H1 (cell line): Measurements from ENCODE around the gene ZNF786. TPM values are rescaled to one million over a fixed set of nuclear protein-coding genes. Genes with fewer than 3 reads are reported as not detected.

Experiments used
- CTCF ChIA-PET: fragments of 300-600 bp; sonication (Branson Sonifier 250); formaldehyde crosslinking; loops from one replicate; lab custom pipeline; 2021; ENCODE audit not compliant: partially characterized antibody; lab: Charles Lee
- POLR2A ChIA-PET: fragments of 300-600 bp; sonication (Branson Sonifier 250); formaldehyde crosslinking; loops from one replicate; lab custom pipeline; 2021; ENCODE audit warnings: inconsistent platforms; ENCODE audit not compliant: partially characterized antibody; lab: Charles Lee
- DNase-seq, 2 experiments: peaks; one replicate each; pipeline versions ENCODE4 v3.0.0 to v3.0.0-alpha.2; 2010 to 2022; ENCODE audit warnings: low spot score in 2 of 2, low read depth in 1 of 2, mixed read lengths in 1 of 2
- FAIRE-seq: peaks from 2 replicates; lab custom pipeline; 2011; peaks lifted over from hg19 to GRCh38; lab: Jason Lieb, UNC
- H2AFZ ChIP-seq: 2 replicates; pipeline ENCODE4 v1.8.1; 2012; ENCODE audit warnings: low read length, inconsistent platforms
- H2AK5ac ChIP-seq: 2 replicates; pipeline ENCODE4 v1.6.1; 2013; ENCODE audit warnings: low read depth, low read length
- H2BK120ac ChIP-seq: replicated peaks from 2 replicates; pipeline ENCODE3; 2013; ENCODE audit warnings: low read depth, low read length, inconsistent platforms
- H2BK12ac ChIP-seq: 2 replicates; pipeline ENCODE4 v1.6.1; 2013; ENCODE audit warnings: low read depth, low read length
- H2BK15ac ChIP-seq: 2 replicates; pipeline ENCODE4 v1.6.1; 2013; ENCODE audit warnings: low read length
- H2BK20ac ChIP-seq: 2 replicates; pipeline ENCODE4 v1.6.1; 2013; ENCODE audit warnings: low read length
- H2BK5ac ChIP-seq: 2 replicates; pipeline ENCODE4 v1.6.1; 2013; ENCODE audit warnings: low read depth, low read length
- H3K14ac ChIP-seq: 2 replicates; pipeline ENCODE4 v1.6.1; 2013; ENCODE audit warnings: inconsistent platforms; ENCODE audit not compliant: insufficient read length
- H3K18ac ChIP-seq: 2 replicates; pipeline ENCODE4 v1.6.1; 2013; ENCODE audit warnings: low read length; ENCODE audit errors: extremely low read depth
- H3K23ac ChIP-seq: 2 replicates; pipeline ENCODE4 v1.6.1; 2013; ENCODE audit warnings: inconsistent platforms; ENCODE audit not compliant: insufficient read length
- H3K23me2 ChIP-seq: 2 replicates; pipeline ENCODE4 v1.6.1; 2013; ENCODE audit warnings: low read depth, low read length
- H3K27ac ChIP-seq: 2 replicates; pipeline ENCODE4 v1.6.1; 2011; ENCODE audit warnings: low read depth, low read length, inconsistent platforms
- H3K27me3 ChIP-seq, 4 experiments: replicated peaks in 1 of 4; 1 replicate in 1 of 4; 2 replicates in 3 of 4; pipeline versions ENCODE4 v1.6.1 to v1.8.1; 2011 to 2013; ENCODE audit warnings: low read length in 3 of 4, mild to moderate bottlenecking in 3 of 4, inconsistent platforms in 2 of 4, mixed read lengths in 2 of 4, moderate library complexity in 1 of 4; ENCODE audit not compliant: control insufficient read depth in 3 of 4, insufficient read depth in 3 of 4; ENCODE audit errors: extremely low read depth in 1 of 4
- H3K36me3 ChIP-seq, 4 experiments: 2 replicates each; pipeline versions ENCODE4 v1.6.1 to v1.8.1; 2011 to 2013; ENCODE audit warnings: mild to moderate bottlenecking in 4 of 4, low read length in 3 of 4, moderate library complexity in 2 of 4, control low read depth in 1 of 4, inconsistent platforms in 1 of 4; ENCODE audit not compliant: insufficient read depth in 4 of 4, control insufficient read depth in 2 of 4
- H3K4ac ChIP-seq: replicated peaks from 2 replicates; pipeline ENCODE3; 2013; ENCODE audit warnings: low read length, low read depth, mixed read lengths, inconsistent platforms; ENCODE audit not compliant: insufficient read length
- H3K4me1 ChIP-seq, 4 experiments: replicated peaks in 1 of 4; 1 replicate in 1 of 4; 2 replicates in 3 of 4; pipeline versions ENCODE4 v1.6.1 to v1.8.1; 2011 to 2013; ENCODE audit warnings: low read length in 3 of 4, inconsistent platforms in 2 of 4, mixed read lengths in 1 of 4; ENCODE audit not compliant: insufficient read depth in 4 of 4, control insufficient read depth in 3 of 4
- H3K4me2 ChIP-seq, 2 experiments: 2 replicates each; pipeline versions ENCODE4 v1.6.1 to v1.8.1; 2011 to 2013; ENCODE audit warnings: low read depth in 2 of 2, low read length in 2 of 2, control low read depth in 1 of 2, inconsistent platforms in 1 of 2, mild to moderate bottlenecking in 1 of 2; ENCODE audit not compliant: insufficient read depth in 1 of 2
- H3K4me3 ChIP-seq, 4 experiments: fragments of 200-600, 300-600 bp in 1 of 4; sonication (generic), shearing (Covaris generic), sonication (Bioruptor Twin) in 1 of 4; 2 replicates each; pipeline versions ENCODE4 v1.5.1 to v1.8.1; 2011 to 2016; ENCODE audit warnings: low read length in 4 of 4, low read depth in 3 of 4, control low read depth in 2 of 4, inconsistent platforms in 2 of 4, mild to moderate bottlenecking in 2 of 4, mixed read lengths in 1 of 4, moderate library complexity in 1 of 4; ENCODE audit not compliant: insufficient read depth in 2 of 4; ENCODE audit errors: extremely low read depth in 1 of 4
- H3K56ac ChIP-seq: replicated peaks from 2 replicates; pipeline ENCODE3; 2013; ENCODE audit warnings: low read depth, mild to moderate bottlenecking, mixed read lengths, low read length, inconsistent platforms; ENCODE audit not compliant: insufficient read length
- H3K79me1 ChIP-seq: 2 replicates; pipeline ENCODE4 v1.6.1; 2013; ENCODE audit warnings: low read depth, low read length, control low read depth
- H3K79me2 ChIP-seq, 2 experiments: 2 replicates each; pipeline versions ENCODE4 v1.6.1 to v1.8.1; 2012 to 2013; ENCODE audit warnings: low read length in 2 of 2, mild to moderate bottlenecking in 2 of 2, inconsistent platforms in 1 of 2; ENCODE audit not compliant: insufficient read depth in 2 of 2, control insufficient read depth in 1 of 2
- H3K9ac ChIP-seq, 4 experiments: replicated peaks in 1 of 4; 1 replicate in 1 of 4; 2 replicates in 3 of 4; pipeline versions ENCODE4 v1.6.1 to v1.8.1; 2011 to 2013; ENCODE audit warnings: low read depth in 3 of 4, low read length in 3 of 4, control low read depth in 2 of 4, mild to moderate bottlenecking in 2 of 4, moderate library complexity in 2 of 4, inconsistent platforms in 1 of 4; ENCODE audit errors: extremely low read depth in 1 of 4
- H3K9me3 ChIP-seq, 2 experiments: 2 replicates each; pipeline versions ENCODE4 v1.6.1 to v1.8.1; 2012 to 2013; ENCODE audit warnings: mild to moderate bottlenecking in 2 of 2, moderate library complexity in 2 of 2, control low read depth in 1 of 2, inconsistent platforms in 1 of 2, low read depth in 1 of 2, low read length in 1 of 2, mixed read lengths in 1 of 2; ENCODE audit not compliant: insufficient read depth in 2 of 2
- H4K20me1 ChIP-seq, 2 experiments: replicated peaks in 1 of 2; 2 replicates each; pipeline versions ENCODE3 to v1.8.1; 2011 to 2013; ENCODE audit warnings: inconsistent platforms in 2 of 2, low read length in 2 of 2, mild to moderate bottlenecking in 1 of 2; ENCODE audit not compliant: insufficient read depth in 2 of 2, control insufficient read depth in 1 of 2
- H4K5ac ChIP-seq: 2 replicates; pipeline ENCODE4 v1.6.1; 2013; ENCODE audit warnings: low read length, low read depth, mixed read lengths, inconsistent platforms; ENCODE audit not compliant: insufficient read length
- H4K8ac ChIP-seq: 2 replicates; pipeline ENCODE4 v1.8.0; 2013; ENCODE audit warnings: mild to moderate bottlenecking, moderate library complexity, low read length, inconsistent platforms; ENCODE audit not compliant: insufficient read depth; ENCODE audit errors: extremely low read depth
- H4K91ac ChIP-seq: replicated peaks from 2 replicates; pipeline ENCODE3; 2013; ENCODE audit warnings: low read length, mixed read lengths, inconsistent platforms; ENCODE audit not compliant: insufficient read length
- MAFK ChIP-seq: IDR thresholded peaks from 2 replicates; pipeline ENCODE4 v1.6.1; 2012; ENCODE audit warnings: low read depth, mild to moderate bottlenecking, improper control_type of control experiment, low read length
- NRF1 ChIP-seq: IDR thresholded peaks from 2 replicates; pipeline ENCODE4 v1.6.1; 2011; ENCODE audit warnings: mild to moderate bottlenecking, low read depth, low read length, improper control_type of control experiment
- WGBS, 2 experiments: shearing (Covaris generic) in 1 of 2; methylation state at CpG; one replicate each; pipeline versions ENCODE4 v1.1.6 to v1.1.7; 2013 to 2015; ENCODE audit warnings: low lambda C conversion rate in 2 of 2, mixed read lengths in 2 of 2, inconsistent platforms in 1 of 2, low coverage in 1 of 2, missing lambda C conversion rate in 1 of 2; ENCODE audit not compliant: insufficient replicate concordance in 2 of 2, insufficient coverage in 1 of 2, insufficient read length in 1 of 2; ENCODE audit errors: extremely low coverage in 1 of 2, missing lambda C conversion rate in 1 of 2; 5-methylcytosine and 5-hydroxymethylcytosine counted together
- polyA plus RNA-seq, 7 experiments: library from polyadenylated mRNA; depleted of rRNA in 3 of 7; stranded (reverse) in 5 of 7; unstranded in 2 of 7; fragments of >200 nt in 5 of 7; fragments of 200-250 nt in 2 of 7; gene quantifications; 1 replicate in 5 of 7; 2 replicates in 1 of 7; 4 replicates in 1 of 7; pipeline versions ENCODE4 v1.2.1 to v1.2.3, GENCODE V29; 2011 to 2013; ENCODE audit warnings: missing spikeins in 2 of 7, mixed read lengths in 2 of 7
- total RNA-seq: library from RNA; stranded (reverse); fragmentation: NEBNext Ultra II Directional; extraction: Animal tissue kit (Norgen Biotek cat#: 25700); gene quantifications from 2 replicates; pipeline ENCODE4 v1.2.1, GENCODE V29; 2021

The ZNF786 gene
- total and polyA plus RNA-seq, 2 of the 8 experiments (the other 6 are each of a cell fraction or from before 2014, with no cell fraction given): 7.7 to 16.3 TPM

GRCh38 chr7:149053384-149053783, 37.1 kb downstream of the ZNF786 start:
- FAIRE-seq (no peak), DNase-seq (no peak)
- no peak overlapping the region for H2BK15ac ChIP-seq
- no peak overlapping the region for H4K91ac ChIP-seq
- H3K9ac ChIP-seq: no peak overlapping the region
- no peaks in the 10 kb centered on the region for H3K9me3 ChIP-seq
- H2BK120ac ChIP-seq: no peak overlapping the region
- H3K18ac ChIP-seq: no peak overlapping the region
- 75% methylated on average over 1 of the region's 1 CpG; no CpG with 5 or more reads in 1 of the 2 experiments for WGBS, 2 experiments
- ChIA-PET POLR2A (interaction anchor here (0.7 to 1.5 kb wide), 2 partner anchors 11 to 26 kb away, joined by 3 to 10 read pairs; no protein-coding TSS in a partner anchor), CTCF (interaction anchor here (2.5 kb wide), 1 partner anchor 46 kb away, joined by 8 read pairs; no protein-coding TSS in a partner anchor)
- H3K27me3 ChIP-seq: no peaks in the 10 kb centered on the region
- no peak overlapping the region for H4K5ac ChIP-seq
- no peaks in the 10 kb centered on the region for H4K20me1 ChIP-seq
- H3K14ac ChIP-seq: no peak overlapping the region
- no peaks in the 10 kb centered on the region for H3K79me1 ChIP-seq
- H4K8ac ChIP-seq: no peak overlapping the region
- no peak overlapping the region for H2BK20ac ChIP-seq
- no peak overlapping the region for H3K4me3 ChIP-seq
- no peak overlapping the region for H3K27ac ChIP-seq
- no peak overlapping the region for H2BK12ac ChIP-seq
- H2BK5ac ChIP-seq: no peak overlapping the region
- no peaks in the 10 kb centered on the region for H3K36me3 ChIP-seq
- H3K56ac ChIP-seq: no peak overlapping the region
- H3K4ac ChIP-seq: no peak overlapping the region
- no peak overlapping the region for H2AK5ac ChIP-seq
- no peak overlapping the region for H3K4me2 ChIP-seq
- H3K23ac ChIP-seq: no peak overlapping the region
- no peaks in the 10 kb centered on the region for H3K23me2 ChIP-seq
- H2AFZ ChIP-seq: no peak overlapping the region
- TF ChIP-seq MAFK (peak; percentile 54; the same call in 1 of the 2 replicates), NRF1 (no peak)
- H3K79me2 ChIP-seq: no peaks in the 10 kb centered on the region
- no peaks in the 10 kb centered on the region for H3K4me1 ChIP-seq
